PC-9 (cell line): ENCODE measurements around the gene MRPL17. TPM values are rescaled to one million over a fixed set of nuclear protein-coding genes. Genes with fewer than 3 reads are reported as not detected.

Experiments
- BruUV-seq: library from RNA; stranded (reverse); fragments of 400-500 nt; replicated peaks from 2 replicates; lab custom pipeline; 2021; lab: Mats Ljungman, UMichigan
- CTCF ChIA-PET: fragments of 300-600 bp; sonication (Branson Sonifier 250); formaldehyde crosslinking; loops from one replicate; lab custom pipeline; 2022; ENCODE audit warnings: antibody characterized with exemption; lab: Charles Lee
- POLR2A ChIA-PET: fragments of 300-600 bp; sonication (Branson Sonifier 250); formaldehyde crosslinking; loops from one replicate; lab custom pipeline; 2022; ENCODE audit warnings: antibody characterized with exemption; ENCODE audit not compliant: unreplicated experiment; lab: Charles Lee
- DNase-seq, 2 experiments: peaks; one replicate each; pipeline versions ENCODE4 v3.0.0 to v3.0.0-alpha.2; 2015 to 2022; ENCODE audit warnings: mixed read lengths in 1 of 2
- H2AFZ ChIP-seq: fragments of 200-600 bp; sonication (generic); 2 replicates; pipeline ENCODE4 v1.8.1; 2017; ENCODE audit warnings: antibody characterized with exemption
- H3F3A ChIP-seq: fragments of 200-600 bp; sonication (generic); 2 replicates; pipeline ENCODE4 v1.8.1; 2017; ENCODE audit warnings: antibody characterized with exemption, mild to moderate bottlenecking, low read depth; ENCODE audit not compliant: insufficient read depth
- H3K27ac ChIP-seq: fragments of 200-600 bp; sonication (generic); 2 replicates; pipeline ENCODE4 v1.6.1; 2016; ENCODE audit warnings: mixed run types
- H3K27me3 ChIP-seq: fragments of 200-600 bp; sonication (generic); 2 replicates; pipeline ENCODE4 v1.6.1; 2016; ENCODE audit warnings: low read depth, mixed run types; ENCODE audit not compliant: insufficient read depth
- H3K36me3 ChIP-seq: fragments of 200-600 bp; sonication (generic); 2 replicates; pipeline ENCODE4 v1.6.1; 2016; ENCODE audit warnings: low read depth, mixed run types
- H3K4me1 ChIP-seq: fragments of 200-600 bp; sonication (generic); replicated peaks from 2 replicates; pipeline ENCODE4 v1.6.1; 2016; ENCODE audit warnings: mixed run types; ENCODE audit not compliant: insufficient read depth
- H3K4me2 ChIP-seq: fragments of 200-600 bp; sonication (generic); 2 replicates; pipeline ENCODE4 v1.6.1; 2017; ENCODE audit warnings: mixed run types
- H3K4me3 ChIP-seq: fragments of 200-600 bp; sonication (generic); 2 replicates; pipeline ENCODE4 v1.6.1; 2016; ENCODE audit warnings: mixed run types
- H3K79me2 ChIP-seq: fragments of 200-600 bp; sonication (generic); 2 replicates; pipeline ENCODE4 v1.6.1; 2017; ENCODE audit warnings: low read depth, mixed run types
- H3K9me2 ChIP-seq: fragments of 200-600 bp; sonication (generic); 2 replicates; pipeline ENCODE4 v1.8.1; 2017; ENCODE audit warnings: mild to moderate bottlenecking; ENCODE audit not compliant: insufficient read depth
- H3K9me3 ChIP-seq: fragments of 200-600 bp; sonication (generic); 2 replicates; pipeline ENCODE4 v1.8.1; 2016; ENCODE audit warnings: low read depth; ENCODE audit not compliant: insufficient read depth
- H4K20me1 ChIP-seq: fragments of 200-600 bp; sonication (generic); 2 replicates; pipeline ENCODE4 v1.8.1; 2017; ENCODE audit not compliant: insufficient read depth
- CTCF ChIP-seq: fragments of 200-600 bp; sonication (generic); conservative IDR thresholded peaks from 2 replicates; pipeline ENCODE4 v1.6.1; 2017; ENCODE audit warnings: mixed run types, antibody characterized with exemption, mild to moderate bottlenecking, moderate library complexity
- EZH2 ChIP-seq: fragments of 200-600 bp; sonication (generic); IDR thresholded peaks from 2 replicates; pipeline ENCODE4 v1.8.0; 2017; ENCODE audit warnings: antibody characterized with exemption, low read depth
- intact Hi-C: fragments of 100-400 bp; cut with micrococcal nuclease; formaldehyde crosslinking; loops from one replicate; pipeline ENCODE4 v1.10.0; 2022; ENCODE audit not compliant: unreplicated experiment
- total RNA-seq: library from RNA; stranded (reverse); gene quantifications from 2 replicates; pipeline ENCODE4 v1.2.3, GENCODE V29; 2021

The MRPL17 gene
- total RNA-seq, 1 experiment from 2014 or later = 35.5 TPM

DNA sequence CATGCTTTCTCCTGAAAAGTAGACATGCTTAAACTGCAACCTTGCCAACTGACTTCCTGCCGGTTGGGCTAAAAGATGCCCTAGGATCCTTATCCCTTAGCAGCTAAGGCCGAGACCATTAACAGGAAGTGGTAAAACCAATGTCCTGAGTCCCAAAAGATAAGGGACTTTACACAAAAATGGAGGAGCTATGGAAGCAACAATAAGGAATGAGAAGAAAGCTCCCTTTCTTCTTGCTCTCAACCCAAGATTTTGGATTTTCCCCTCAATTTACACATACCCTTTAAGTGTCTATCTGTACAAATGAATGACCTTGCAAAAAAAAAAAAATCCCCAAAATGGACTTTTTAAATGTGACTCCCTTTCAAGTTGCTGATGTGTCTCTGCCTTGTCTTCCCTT, 11.1 kb downstream of the MRPL17 start:
- Histone ChIP-seq H3K27ac (no peak overlapping the region), H3K4me3 (no peak overlapping the region), H3K9me2 (no peaks in the 10 kb centered on the region), H3K4me2 (no peak overlapping the region), H3K27me3 (no peaks in the 10 kb centered on the region), H3K36me3 (no peaks in the 10 kb centered on the region), H2AFZ (no peak overlapping the region), H4K20me1 (no peaks in the 10 kb centered on the region), H3K79me2 (no peaks in the 10 kb centered on the region), H3F3A (no peaks in the 10 kb centered on the region), H3K9me3 (no peaks in the 10 kb centered on the region), H3K4me1 (no peaks in the 10 kb centered on the region)
- POLR2A ChIA-PET = no interaction called here
- intact Hi-C loops = no loop called here
- DNase-seq = no peak
- no TSS peak for BruUV-seq
- TF ChIP-seq EZH2 (no peak), CTCF (no peak)
- CTCF ChIA-PET = no interaction called here

GRCh38 chr11:6670202-6670830, 12.8 kb downstream of the MRPL17 start:
- Histone ChIP-seq H3K4me2 (no peak overlapping the region), H3F3A (no peaks in the 10 kb centered on the region), H3K4me3 (no peak overlapping the region), H3K9me3 (no peaks in the 10 kb centered on the region), H4K20me1 (no peaks in the 10 kb centered on the region), H3K27ac (no peak overlapping the region), H2AFZ (no peak overlapping the region), H3K9me2 (no peaks in the 10 kb centered on the region), H3K36me3 (no peaks in the 10 kb centered on the region), H3K4me1 (no peaks in the 10 kb centered on the region), H3K27me3 (no peaks in the 10 kb centered on the region), H3K79me2 (no peaks in the 10 kb centered on the region)
- intact Hi-C loops = no loop called here
- CTCF ChIA-PET = no interaction called here
- POLR2A ChIA-PET = no interaction called here
- no TSS peak for BruUV-seq
- DNase-seq = no peak
- no peak for TF ChIP-seq EZH2
- TF ChIP-seq CTCF = no peak

DNA sequence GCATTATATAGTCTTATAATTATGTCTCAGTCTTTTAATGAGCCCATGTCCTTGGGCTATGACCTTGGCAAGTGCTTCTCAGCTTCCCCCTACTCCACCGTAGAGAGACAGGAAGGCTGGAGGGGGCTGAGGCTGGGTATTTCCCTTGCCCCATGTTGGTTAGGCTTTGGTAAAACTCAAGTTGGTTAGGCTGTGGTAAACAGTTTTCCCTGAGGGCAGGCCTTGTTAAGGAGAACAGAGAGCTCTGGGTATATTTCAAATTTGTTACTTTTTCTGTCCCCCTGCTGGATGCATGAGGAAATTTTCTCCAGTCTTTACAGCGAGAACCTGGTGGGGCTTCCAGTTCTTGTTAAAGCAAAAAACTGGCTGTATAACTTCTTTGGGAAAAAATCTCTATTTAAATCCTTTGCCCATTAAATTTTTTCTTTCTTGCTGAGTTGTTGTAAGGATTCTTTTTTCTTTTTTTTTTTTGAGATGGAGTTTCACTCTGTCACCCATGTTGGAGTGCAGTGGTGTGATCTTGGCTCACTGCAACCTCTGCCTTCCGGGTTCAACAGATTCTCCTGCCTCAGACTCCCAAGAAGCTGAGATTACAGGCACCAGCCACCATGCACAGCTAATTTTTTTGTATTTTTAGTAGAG, 15.3 kb downstream of the MRPL17 start:
- BruUV-seq = no TSS peak
- no peak overlapping the region for H3K4me3 ChIP-seq
- H2AFZ ChIP-seq = no peak overlapping the region
- H3F3A ChIP-seq = no peaks in the 10 kb centered on the region
- intact Hi-C loops = no loop called here
- H3K4me1 ChIP-seq = no peaks in the 10 kb centered on the region
- no peak for DNase-seq
- peak; percentile 61 for TF ChIP-seq CTCF
- TF ChIP-seq EZH2 = no peak
- no peak overlapping the region for H3K4me2 ChIP-seq
- H3K79me2 ChIP-seq = no peaks in the 10 kb centered on the region
- no peaks in the 10 kb centered on the region for H4K20me1 ChIP-seq
- ChIA-PET POLR2A (interaction anchor here (0.6 kb wide), 1 partner anchor 63 kb away, joined by 3 read pairs; no protein-coding TSS in a partner anchor), CTCF (no interaction called here)
- no peaks in the 10 kb centered on the region for H3K36me3 ChIP-seq
- no peaks in the 10 kb centered on the region for H3K9me3 ChIP-seq
- no peaks in the 10 kb centered on the region for H3K9me2 ChIP-seq
- H3K27ac ChIP-seq = no peak overlapping the region
- no peaks in the 10 kb centered on the region for H3K27me3 ChIP-seq
